Aorta (tissue), 5 donors: ENCODE data around the gene RBM20. TPM values are rescaled to one million over a fixed set of nuclear protein-coding genes. Genes with fewer than 3 reads are reported as not detected.
A peak's percentile ranks its signal among the peaks of the same experiment; 100 is the strongest.

Experiments
- ATAC-seq: fragments of 200-7000 bp; cut with Tn5 transposase; one replicate; pipeline ENCODE4 v1.9.1; 2022; ENCODE audit warnings: moderate library complexity; ENCODE audit not compliant: low FRiP score
- DNase-seq, 2 donors: peaks; one replicate each; pipeline ENCODE4 v3.0.0-alpha.2; 2020
- H3K27ac ChIP-seq, 2 donors: one replicate each; pipeline ENCODE4 v1.5.1; 2013; ENCODE audit warnings: low read length in 2 of 2, mild to moderate bottlenecking in 2 of 2, moderate library complexity in 2 of 2, control low read depth in 1 of 2, inconsistent platforms in 1 of 2, low read depth in 1 of 2
- H3K27me3 ChIP-seq, 2 donors: one replicate each; pipeline ENCODE4 v1.6.1; 2013; ENCODE audit warnings: control low read depth in 1 of 2, low read length in 1 of 2, mild to moderate bottlenecking in 1 of 2, moderate library complexity in 1 of 2; ENCODE audit not compliant: insufficient read depth in 2 of 2, control insufficient read depth in 1 of 2
- H3K36me3 ChIP-seq, 2 donors: one replicate each; pipeline ENCODE4 v1.6.1; 2013; ENCODE audit warnings: control low read depth in 1 of 2, low read length in 1 of 2, mild to moderate bottlenecking in 1 of 2; ENCODE audit not compliant: insufficient read depth in 2 of 2, control insufficient read depth in 1 of 2
- H3K4me1 ChIP-seq, 2 donors: one replicate each; pipeline ENCODE4 v1.6.1; 2013; ENCODE audit warnings: low read length in 2 of 2, control low read depth in 1 of 2, mild to moderate bottlenecking in 1 of 2, moderate library complexity in 1 of 2; ENCODE audit not compliant: insufficient read depth in 2 of 2, control insufficient read depth in 1 of 2
- H3K4me3 ChIP-seq, 2 donors: one replicate each; pipeline ENCODE4 v1.5.1; 2013; ENCODE audit warnings: low read length in 2 of 2, control low read depth in 1 of 2, mild to moderate bottlenecking in 1 of 2
- H3K9me3 ChIP-seq: one replicate; pipeline ENCODE4 v1.6.1; 2013; ENCODE audit warnings: mild to moderate bottlenecking, low read length; ENCODE audit not compliant: control insufficient read depth
- WGBS, 2 donors: extraction: QIAGEN DNeasy Blood & Tissue Kit; methylation state at CpG; one replicate each; pipeline ENCODE4 v1.1.7; 2013; 5-methylcytosine and 5-hydroxymethylcytosine counted together
- intact Hi-C, 2 donors: fragments of 100-400 bp; cut with DNase I; formaldehyde crosslinking; loops; one replicate each; pipeline versions ENCODE4 v1.14.2 to v1.15.0; 2022
- polyA plus RNA-seq, 2 donors: library from polyadenylated mRNA; stranded (reverse); fragments of 200-250 nt; gene quantifications; one replicate each; pipeline ENCODE4 v1.2.3, GENCODE V29; 2013
- total RNA-seq, 2 donors: library from RNA; stranded (reverse); fragmentation: NEBNext Ultra II Directional; extraction: Animal tissue kit (Norgen Biotek cat#: 25700); gene quantifications; one replicate each; pipeline ENCODE4 v1.2.1, GENCODE V29; 2021
- donor health status: healthy with polysubstance abuse.
- donor health status: Bipolar disorder and iron deficiency.
- donor health status: DM: no; HTN: no; CAD: no.
- donor health status: DM: no; HTN: no; CAD: no.
- donor health status: DM: yes; HTN: yes; CAD: no.

RBM20 gene
- total and polyA plus RNA-seq, 4 donors, result 2.9 to 11.2 (median 8.0) TPM

DNA sequence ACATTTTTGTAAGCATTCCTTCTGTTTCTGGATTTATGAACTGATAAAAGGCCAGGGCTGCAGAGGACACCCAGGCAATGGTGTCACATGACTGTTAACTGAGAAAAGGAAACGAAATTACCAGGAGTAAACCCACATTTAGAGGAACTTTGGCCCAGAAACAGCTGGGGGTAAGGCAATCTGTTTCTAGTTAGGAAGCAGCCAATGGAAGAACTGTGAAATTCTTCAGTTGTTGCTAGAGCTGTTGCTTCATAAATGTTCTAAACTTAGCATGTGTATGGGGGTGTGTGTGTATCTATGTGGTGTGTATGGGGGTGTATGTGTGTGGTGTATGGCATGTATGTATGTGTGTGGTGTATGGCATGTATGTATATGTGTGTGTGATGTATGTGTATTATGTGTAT is 215.8 kb downstream of the RBM20 start:
- H3K9me3 ChIP-seq, result no peaks in the 10 kb centered on the region
- WGBS, 2 donors, result 15 to 20% methylated on average over 1 of the region's 1 CpG
- no peak overlapping the region for H3K4me3 ChIP-seq
- intact Hi-C loops, result no loop called here
- DNase-seq (no peak), ATAC-seq (peak; percentile 72)
- H3K27ac ChIP-seq, result no peak overlapping the region
- no peaks in the 10 kb centered on the region for H3K36me3 ChIP-seq
- H3K4me1 ChIP-seq, result peaks cover 1 to 3% of the 10 kb centered on the region in 2 donors
- H3K27me3 ChIP-seq, result no peaks in the 10 kb centered on the region

GRCh38 chr10:110860576-110861241 is 216.6 kb downstream of the RBM20 start:
- intact Hi-C loops, result no loop called here
- Histone ChIP-seq H3K4me1 (peaks cover 4 to 10% of the 10 kb centered on the region in 2 donors), H3K27ac (peak overlapping the region in 1 of 2 donors; percentile 1), H3K36me3 (no peaks in the 10 kb centered on the region), H3K27me3 (no peaks in the 10 kb centered on the region), H3K9me3 (no peaks in the 10 kb centered on the region), H3K4me3 (no peak overlapping the region)
- WGBS, 2 donors, result 85 to 89% methylated on average over 7 of the region's 7 CpGs
- ATAC-seq, result no peak
- DNase-seq, result no peak

- intact Hi-C loops, result no loop called here
- DNase-seq (no peak), ATAC-seq (no peak)
- Histone ChIP-seq H3K4me1 (peaks cover 4 to 10% of the 10 kb centered on the region in 2 donors), H3K36me3 (no peaks in the 10 kb centered on the region), H3K27me3 (no peaks in the 10 kb centered on the region), H3K9me3 (no peaks in the 10 kb centered on the region), H3K4me3 (no peak overlapping the region), H3K27ac (no peak overlapping the region)
- 96 to 99% methylated on average over 2 of the region's 2 CpGs for WGBS, 2 donors
These were observed 217.3 kb downstream of the RBM20 start for GRCh38 chr10:110861476-110861875.

DNA sequence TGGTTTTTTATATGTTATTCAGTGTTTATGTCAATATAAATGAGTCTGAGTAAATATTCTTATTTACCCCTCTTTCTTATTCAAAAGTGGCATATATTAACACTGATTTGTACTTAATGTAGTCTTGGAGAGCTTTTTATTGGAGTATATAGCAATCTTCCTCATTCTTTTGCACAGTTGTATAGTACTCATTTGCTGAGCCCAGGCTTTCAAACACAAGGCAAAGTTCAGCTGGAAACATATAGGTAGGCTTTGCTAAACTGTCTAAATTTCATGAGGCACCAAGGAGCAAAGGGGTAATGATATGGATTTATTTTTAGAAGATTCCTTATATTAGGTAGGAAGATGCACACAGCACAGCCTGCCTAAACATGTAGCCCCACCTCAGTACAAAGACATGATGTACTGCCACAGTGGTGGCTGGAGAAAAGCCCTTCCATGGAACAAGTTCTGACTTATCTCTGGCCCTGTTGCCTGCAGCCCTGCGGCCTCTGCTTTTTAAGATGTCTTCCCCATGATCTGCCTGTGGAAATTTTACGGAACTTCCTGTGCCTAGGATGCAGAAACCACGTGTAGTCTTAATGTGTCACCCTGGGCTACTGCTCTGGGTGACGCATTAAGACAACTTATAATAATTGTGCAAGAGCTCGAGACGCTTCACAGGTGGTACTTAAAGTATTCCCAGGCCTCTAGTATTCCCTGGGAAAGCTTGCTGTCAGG is 218.0 kb downstream of the RBM20 start:
- DNase-seq (no peak), ATAC-seq (no peak)
- WGBS, 2 donors, result 89% methylated on average over 6 of the region's 6 CpGs
- Histone ChIP-seq H3K27ac (no peak overlapping the region), H3K36me3 (no peaks in the 10 kb centered on the region), H3K4me1 (peaks cover 4 to 10% of the 10 kb centered on the region in 2 donors), H3K4me3 (no peak overlapping the region), H3K27me3 (no peaks in the 10 kb centered on the region), H3K9me3 (no peaks in the 10 kb centered on the region)
- intact Hi-C loops, result no loop called here

DNA sequence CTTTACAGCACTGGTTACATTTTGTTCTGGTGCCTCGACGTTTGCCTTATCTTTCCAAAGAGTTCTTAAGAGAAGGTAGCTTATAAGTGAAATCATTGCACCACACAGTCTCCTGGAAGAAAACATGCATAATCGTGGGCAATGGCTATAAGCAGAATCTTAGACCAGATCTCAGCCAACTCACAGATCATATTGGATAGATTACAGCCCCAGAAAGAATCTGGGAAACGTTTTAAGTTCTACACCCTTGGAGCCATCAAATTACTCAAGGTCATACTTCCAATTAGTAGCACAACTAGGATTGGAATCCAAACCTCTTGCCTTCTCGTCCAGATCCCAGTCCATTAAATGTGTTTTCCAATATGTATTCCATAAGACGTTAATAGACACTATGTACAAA is 218.8 kb downstream of the RBM20 start:
- intact Hi-C loops, result no loop called here
- H3K4me1 ChIP-seq, result peaks cover 4 to 16% of the 10 kb centered on the region in 2 donors
- H3K27ac ChIP-seq, result no peak overlapping the region

GRCh38 chr10:110863361-110863760 is 219.2 kb downstream of the RBM20 start:
- H3K4me1 ChIP-seq, result peaks cover 4 to 17% of the 10 kb centered on the region in 2 donors
- intact Hi-C loops, result no loop called here
- no peaks in the 10 kb centered on the region for H3K27me3 ChIP-seq
- DNase-seq, result no peak
- no peaks in the 10 kb centered on the region for H3K36me3 ChIP-seq
- H3K9me3 ChIP-seq, result no peaks in the 10 kb centered on the region
- ATAC-seq, result no peak
- no peak overlapping the region for H3K27ac ChIP-seq
- no peak overlapping the region for H3K4me3 ChIP-seq

More for the DNA sequence above, 218.8 kb downstream of the RBM20 start:
- ATAC-seq (no peak), DNase-seq (no peak)
- H3K27me3 ChIP-seq, result no peaks in the 10 kb centered on the region
- H3K36me3 ChIP-seq, result no peaks in the 10 kb centered on the region
- no peaks in the 10 kb centered on the region for H3K9me3 ChIP-seq
- 75 to 76% methylated on average over 6 of the region's 6 CpGs for WGBS, 2 donors
- no peak overlapping the region for H3K4me3 ChIP-seq

GRCh38 chr10:110863956-110864355 is 219.8 kb downstream of the RBM20 start:
- DNase-seq (no peak), ATAC-seq (no peak)
- intact Hi-C loops, result no loop called here
- peaks cover 4 to 17% of the 10 kb centered on the region in 2 donors for H3K4me1 ChIP-seq
- H3K27ac ChIP-seq, result no peak overlapping the region
- no peak overlapping the region for H3K4me3 ChIP-seq
- 95 to 96% methylated on average over 2 of the region's 2 CpGs for WGBS, 2 donors
- H3K9me3 ChIP-seq, result no peaks in the 10 kb centered on the region
- no peaks in the 10 kb centered on the region for H3K36me3 ChIP-seq
- H3K27me3 ChIP-seq, result no peaks in the 10 kb centered on the region

GRCh38 chr10:110864662-110865140 is 220.6 kb downstream of the RBM20 start:
- H3K27ac ChIP-seq, result peak overlapping the region in 1 of 2 donors; percentile 78
- peaks cover 4 to 17% of the 10 kb centered on the region in 2 donors for H3K4me1 ChIP-seq

More at GRCh38 chr10:110864662-110865140, 220.6 kb downstream of the RBM20 start:
- no peaks in the 10 kb centered on the region for H3K27me3 ChIP-seq
- 29 to 38% methylated on average over 6 of the region's 6 CpGs for WGBS, 2 donors
- H3K9me3 ChIP-seq, result no peaks in the 10 kb centered on the region
- ATAC-seq, result no peak
- intact Hi-C loops, result loop anchor here in 1 of 2 donors (5.0 kb wide), 1 partner anchor 32 kb away; no protein-coding TSS in a partner anchor
- no peak for DNase-seq
- H3K36me3 ChIP-seq, result no peaks in the 10 kb centered on the region
- H3K4me3 ChIP-seq, result no peak overlapping the region
